ENCODE data around the gene U2SURP. TPM values are rescaled to one million over a fixed set of nuclear protein-coding genes. Genes with fewer than 3 reads are reported as not detected.

Gene U2SURP
- total and polyA plus RNA-seq, 3 experiments from 2014 or later, result 121 to 148 (median 146) TPM

GRCh38 chr3:142972092-142972753, 29.1 kb upstream of the U2SURP start:
- H3K4me3 Mint-ChIP-seq, result no peak overlapping the region
- H3K4me3 ChIP-seq (ENCODE audit: low read length), result no peak overlapping the region
- no peaks in the 10 kb centered on the region for H3K4me1 ChIP-seq (ENCODE audit: insufficient read depth, low read length)
- H3K36me3 Mint-ChIP-seq, result no peaks in the 10 kb centered on the region
- H3K27me3 ChIP-seq (ENCODE audit: insufficient read depth, low read length, poor library complexity, severe bottlenecking), result peaks cover 5% of the 10 kb centered on the region
- no peaks in the 10 kb centered on the region for H3K36me3 ChIP-seq (ENCODE audit: insufficient read depth, low read length)
- no peaks in the 10 kb centered on the region for H3K4me1 Mint-ChIP-seq
- no peak overlapping the region for H3K27ac ChIP-seq (ENCODE audit: low read depth, low read length)
- H3K9me3 Mint-ChIP-seq, result peaks cover 0 to 1% (median 0%) of the 10 kb centered on the region in 5 donors
- DNase-seq, result no peak
- CTCF ChIA-PET, result interaction anchor here (0.7 kb wide), 1 partner anchor 41 kb away, joined by 3 read pairs; no protein-coding TSS in a partner anchor
- POLR2A ChIA-PET, result no interaction called here
- peaks cover 9 to 45% of the 10 kb centered on the region in 2 donors for H3K27me3 Mint-ChIP-seq
- no peaks in the 10 kb centered on the region for H3K9me3 ChIP-seq (ENCODE audit: low read length)
- H3K27ac Mint-ChIP-seq, result no peak overlapping the region

GRCh38 chr3:142973217-142974009, 28.0 kb upstream of the U2SURP start:
- CTCF ChIA-PET, result interaction anchor here (0.7 kb wide), 1 partner anchor 42 kb away, joined by 3 read pairs; no protein-coding TSS in a partner anchor
- Histone ChIP-seq H3K27ac (ENCODE audit: low read depth, low read length) (no peak overlapping the region), H3K27me3 (ENCODE audit: insufficient read depth, low read length, poor library complexity, severe bottlenecking) (peaks cover under 1% of the 10 kb centered on the region), H3K36me3 (ENCODE audit: insufficient read depth, low read length) (no peaks in the 10 kb centered on the region), H3K9me3 (ENCODE audit: low read length) (no peaks in the 10 kb centered on the region), H3K4me1 (ENCODE audit: insufficient read depth, low read length) (no peaks in the 10 kb centered on the region), H3K4me3 (ENCODE audit: low read length) (no peak overlapping the region)
- peaks cover 0 to 1% (median 0%) of the 10 kb centered on the region in 5 donors for H3K9me3 Mint-ChIP-seq
- H3K27me3 Mint-ChIP-seq, result peaks cover 7 to 46% of the 10 kb centered on the region in 2 donors
- POLR2A ChIA-PET, result no interaction called here
- no peaks in the 10 kb centered on the region for H3K36me3 Mint-ChIP-seq
- no peaks in the 10 kb centered on the region for H3K4me1 Mint-ChIP-seq
- no peak for DNase-seq
- H3K4me3 Mint-ChIP-seq, result no peak overlapping the region
- H3K27ac Mint-ChIP-seq, result no peak overlapping the region

GRCh38 chr3:142975316-142975995, 25.9 kb upstream of the U2SURP start:
- DNase-seq, result no peak
- H3K9me3 Mint-ChIP-seq, result peaks cover 0 to 1% (median 0%) of the 10 kb centered on the region in 5 donors
- Histone ChIP-seq H3K4me1 (ENCODE audit: insufficient read depth, low read length) (no peaks in the 10 kb centered on the region), H3K27me3 (ENCODE audit: insufficient read depth, low read length, poor library complexity, severe bottlenecking) (no peaks in the 10 kb centered on the region), H3K27ac (ENCODE audit: low read depth, low read length) (no peak overlapping the region), H3K9me3 (ENCODE audit: low read length) (no peaks in the 10 kb centered on the region), H3K4me3 (ENCODE audit: low read length) (no peak overlapping the region), H3K36me3 (ENCODE audit: insufficient read depth, low read length) (no peaks in the 10 kb centered on the region)
- ChIA-PET POLR2A (no interaction called here), CTCF (interaction anchor here (1.0 to 1.2 kb wide), 2 partner anchors 11 to 16 kb away, joined by 3 read pairs; no protein-coding TSS in a partner anchor)
- peaks cover 9 to 56% of the 10 kb centered on the region in 2 donors for H3K27me3 Mint-ChIP-seq
- no peaks in the 10 kb centered on the region for H3K4me1 Mint-ChIP-seq
- H3K36me3 Mint-ChIP-seq, result no peaks in the 10 kb centered on the region
- H3K27ac Mint-ChIP-seq, result no peak overlapping the region
- H3K4me3 Mint-ChIP-seq, result no peak overlapping the region

GRCh38 chr3:142976621-142977398, 24.6 kb upstream of the U2SURP start:
- no peaks in the 10 kb centered on the region for H3K4me1 Mint-ChIP-seq
- no peaks in the 10 kb centered on the region for H3K36me3 Mint-ChIP-seq
- H3K4me3 ChIP-seq (ENCODE audit: low read length), result no peak overlapping the region
- CTCF ChIA-PET, result no interaction called here
- no peak overlapping the region for H3K27ac Mint-ChIP-seq
- POLR2A ChIA-PET, result no interaction called here
- H3K36me3 ChIP-seq (ENCODE audit: insufficient read depth, low read length), result no peaks in the 10 kb centered on the region
- no peak overlapping the region for H3K27ac ChIP-seq (ENCODE audit: low read depth, low read length)
- H3K27me3 ChIP-seq (ENCODE audit: insufficient read depth, low read length, poor library complexity, severe bottlenecking), result no peaks in the 10 kb centered on the region
- no peak overlapping the region for H3K4me3 Mint-ChIP-seq
- H3K4me1 ChIP-seq (ENCODE audit: insufficient read depth, low read length), result no peaks in the 10 kb centered on the region
- peaks cover 5 to 57% of the 10 kb centered on the region in 2 donors for H3K27me3 Mint-ChIP-seq
- H3K9me3 Mint-ChIP-seq, result peaks cover 0 to 1% (median 0%) of the 10 kb centered on the region in 5 donors
- DNase-seq, result no peak
- H3K9me3 ChIP-seq (ENCODE audit: low read length), result no peaks in the 10 kb centered on the region

GRCh38 chr3:142977399-142977728, 24.0 kb upstream of the U2SURP start:
- Mint-ChIP-seq H3K27ac (no peak overlapping the region), H3K27me3 (peaks cover 4 to 55% of the 10 kb centered on the region in 2 donors), H3K4me1 (no peaks in the 10 kb centered on the region), H3K4me3 (no peak overlapping the region), H3K36me3 (no peaks in the 10 kb centered on the region), H3K9me3 (peaks cover 0 to 1% (median 0%) of the 10 kb centered on the region in 5 donors)
- Histone ChIP-seq H3K4me3 (ENCODE audit: low read length) (no peak overlapping the region), H3K27ac (ENCODE audit: low read depth, low read length) (no peak overlapping the region), H3K27me3 (ENCODE audit: insufficient read depth, low read length, poor library complexity, severe bottlenecking) (no peaks in the 10 kb centered on the region), H3K9me3 (ENCODE audit: low read length) (no peaks in the 10 kb centered on the region), H3K36me3 (ENCODE audit: insufficient read depth, low read length) (no peaks in the 10 kb centered on the region), H3K4me1 (ENCODE audit: insufficient read depth, low read length) (no peaks in the 10 kb centered on the region)
- ChIA-PET CTCF (interaction anchor here (1.5 kb wide), 1 partner anchor 9 kb away, joined by 5 read pairs; no protein-coding TSS in a partner anchor), POLR2A (no interaction called here)
- DNase-seq, result no peak

- H3K36me3 ChIP-seq (ENCODE audit: insufficient read depth, low read length), result no peaks in the 10 kb centered on the region
- no peaks in the 10 kb centered on the region for H3K9me3 Mint-ChIP-seq
- no peak overlapping the region for H3K27ac ChIP-seq (ENCODE audit: low read depth, low read length)
- H3K4me3 Mint-ChIP-seq, result no peak overlapping the region
- H3K27ac Mint-ChIP-seq, result no peak overlapping the region
- H3K9me3 ChIP-seq (ENCODE audit: low read length), result no peaks in the 10 kb centered on the region
- no peak for DNase-seq
- no peak overlapping the region for H3K4me3 ChIP-seq (ENCODE audit: low read length)
- H3K27me3 ChIP-seq (ENCODE audit: insufficient read depth, low read length, poor library complexity, severe bottlenecking), result no peaks in the 10 kb centered on the region
- CTCF ChIA-PET, result interaction anchor here (0.8 kb wide), 1 partner anchor 394 kb away, joined by 4 read pairs; no protein-coding TSS in a partner anchor
- H3K36me3 Mint-ChIP-seq, result no peaks in the 10 kb centered on the region
- H3K27me3 Mint-ChIP-seq, result peaks cover 7 to 55% of the 10 kb centered on the region in 2 donors
- H3K4me1 Mint-ChIP-seq, result no peaks in the 10 kb centered on the region
- POLR2A ChIA-PET, result no interaction called here
- no peaks in the 10 kb centered on the region for H3K4me1 ChIP-seq (ENCODE audit: insufficient read depth, low read length)
Observed at GRCh38 chr3:142981108-142981507, 20.3 kb upstream of the U2SURP start.

- CTCF ChIA-PET, result interaction anchor here (0.8 to 1.1 kb wide), 3 partner anchors 9 to 395 kb away, joined by 3 to 4 read pairs (median 4); no protein-coding TSS in a partner anchor
- Histone ChIP-seq H3K27me3 (ENCODE audit: insufficient read depth, low read length, poor library complexity, severe bottlenecking) (no peaks in the 10 kb centered on the region), H3K36me3 (ENCODE audit: insufficient read depth, low read length) (no peaks in the 10 kb centered on the region), H3K9me3 (ENCODE audit: low read length) (no peaks in the 10 kb centered on the region), H3K4me3 (ENCODE audit: low read length) (no peak overlapping the region), H3K27ac (ENCODE audit: low read depth, low read length) (no peak overlapping the region), H3K4me1 (ENCODE audit: insufficient read depth, low read length) (no peaks in the 10 kb centered on the region)
- no peak overlapping the region for H3K27ac Mint-ChIP-seq
- no peaks in the 10 kb centered on the region for H3K4me1 Mint-ChIP-seq
- no peak for DNase-seq
- no peak overlapping the region for H3K4me3 Mint-ChIP-seq
- no peaks in the 10 kb centered on the region for H3K9me3 Mint-ChIP-seq
- peaks cover 5 to 54% of the 10 kb centered on the region in 2 donors for H3K27me3 Mint-ChIP-seq
- H3K36me3 Mint-ChIP-seq, result no peaks in the 10 kb centered on the region
- POLR2A ChIA-PET, result no interaction called here
Observed at GRCh38 chr3:142982038-142982773, 19.2 kb upstream of the U2SURP start.

All from CD8-positive, alpha-beta memory T cell (primary cell).